HFFc6 (cell line): Measurements from ENCODE around the gene MYPN. TPM values are rescaled to one million over a fixed set of nuclear protein-coding genes. Genes with fewer than 3 reads are reported as not detected.

Experiments used
- DNase-seq: peaks from one replicate; pipeline ENCODE4 v3.0.0-alpha.2; 2018
- H3K27ac Mint-ChIP-seq: 2 replicates; pipeline ENCODE4 v1.8.0; 2020; ENCODE audit warnings: mild to moderate bottlenecking, mixed read lengths
- H3K27me3 Mint-ChIP-seq: 2 replicates; pipeline ENCODE4 v1.8.0; 2021; ENCODE audit warnings: mild to moderate bottlenecking, moderate library complexity, mixed read lengths; ENCODE audit not compliant: insufficient read depth
- H3K36me3 Mint-ChIP-seq: 2 replicates; pipeline ENCODE4 v1.8.0; 2021; ENCODE audit warnings: low read depth, mixed read lengths
- H3K4me1 Mint-ChIP-seq: 2 replicates; pipeline ENCODE4 v1.8.0; 2020; ENCODE audit warnings: low read depth, mixed read lengths
- H3K4me3 Mint-ChIP-seq: 2 replicates; pipeline ENCODE4 v1.8.0; 2020; ENCODE audit warnings: mild to moderate bottlenecking, moderate library complexity, mixed read lengths
- H3K9me3 Mint-ChIP-seq: 2 replicates; pipeline ENCODE4 v1.8.0; 2020; ENCODE audit warnings: mild to moderate bottlenecking, mixed read lengths
- CTCF ChIP-seq: fragments of 200-600 bp; sonication (generic); IDR thresholded peaks from 2 replicates; pipeline ENCODE4 v1.5.0; 2021; ENCODE audit warnings: antibody characterized with exemption, mild to moderate bottlenecking
- total RNA-seq, 6 experiments: library from RNA; stranded (reverse); fragmentation: NEBNext Ultra II Directional; extraction: Animal tissue kit (Norgen Biotek cat#: 25700); gene quantifications; 2 replicates in 1 of 6; 3 replicates in 5 of 6; pipeline ENCODE4 v1.2.3, GENCODE V29; 2021

MYPN gene
- total RNA-seq, 6 experiments from 2014 or later = 70.3 to 89.1 (median 80.1) TPM

GRCh38 chr10:68251625-68252495 is 142.6 kb downstream of the MYPN start:
- H3K4me3 Mint-ChIP-seq = no peak overlapping the region
- peaks cover 40% of the 10 kb centered on the region for H3K27me3 Mint-ChIP-seq
- H3K27ac Mint-ChIP-seq = no peak overlapping the region
- no peaks in the 10 kb centered on the region for H3K9me3 Mint-ChIP-seq
- TF ChIP-seq CTCF = no peak
- H3K36me3 Mint-ChIP-seq = no peaks in the 10 kb centered on the region
- no peaks in the 10 kb centered on the region for H3K4me1 Mint-ChIP-seq
- no peak for DNase-seq

GRCh38 chr10:68253346-68253745 is 144.1 kb downstream of the MYPN start:
- Mint-ChIP-seq H3K4me3 (no peak overlapping the region), H3K27ac (no peak overlapping the region), H3K9me3 (no peaks in the 10 kb centered on the region), H3K36me3 (no peaks in the 10 kb centered on the region), H3K27me3 (peaks cover 38% of the 10 kb centered on the region), H3K4me1 (no peaks in the 10 kb centered on the region)
- no peak for TF ChIP-seq CTCF
- DNase-seq = no peak

GRCh38 chr10:68261132-68261856 is 152.0 kb downstream of the MYPN start:
- no peak overlapping the region for H3K27ac Mint-ChIP-seq
- H3K4me1 Mint-ChIP-seq = no peaks in the 10 kb centered on the region
- H3K4me3 Mint-ChIP-seq = no peak overlapping the region
- TF ChIP-seq CTCF = no peak
- peaks cover 18% of the 10 kb centered on the region for H3K27me3 Mint-ChIP-seq
- no peak for DNase-seq
- peaks cover 4% of the 10 kb centered on the region; the same call in 1 of the 2 replicates for H3K36me3 Mint-ChIP-seq
- H3K9me3 Mint-ChIP-seq = peaks cover 5% of the 10 kb centered on the region; the same call in 1 of the 2 replicates

Other genes with a start within 250 kb of the MYPN start
- 10 to 100 TPM in 5 of 6 experiments, 1 to 10 TPM in 1; 9.8 to 12.9 (median 11.7) TPM for gene SIRT1, start 224.8 kb upstream of the MYPN start, total RNA-seq
- 100 to 1,000 TPM; 220 to 297 (median 279) TPM for gene HERC4, start 34.2 kb upstream of the MYPN start, total RNA-seq
- gene ATOH7, start 122.6 kb downstream of the MYPN start, total RNA-seq = under 1 TPM in 2 of 6 experiments, not detected in 4; 0.11 to 0.12 TPM
- gene HNRNPH3, start 222.6 kb downstream of the MYPN start, total RNA-seq = 100 to 1,000 TPM; 105 to 170 (median 136) TPM
- 10 to 100 TPM in 5 of 6 experiments, 1 to 10 TPM in 1; 9.9 to 13.6 (median 11.5) TPM for gene PBLD, start 223.4 kb downstream of the MYPN start, total RNA-seq